Fibroblast of skin of abdomen (primary cell): ENCODE results near the gene MTMR12.
"Not testable (repeated sequence)": the region's sequence is repeated elsewhere in the genome, so short reads cannot be mapped to it uniquely, and the experiment has no call there.

Source experiments
- DNase-seq: peaks from one replicate; pipeline ENCODE4 v3.0.0-alpha.2; 2013

The MTMR12 gene

GRCh38 chr5:32297181-32298058 is 15.3 kb downstream of the MTMR12 start:
- DNase-seq, result no peak

DNA sequence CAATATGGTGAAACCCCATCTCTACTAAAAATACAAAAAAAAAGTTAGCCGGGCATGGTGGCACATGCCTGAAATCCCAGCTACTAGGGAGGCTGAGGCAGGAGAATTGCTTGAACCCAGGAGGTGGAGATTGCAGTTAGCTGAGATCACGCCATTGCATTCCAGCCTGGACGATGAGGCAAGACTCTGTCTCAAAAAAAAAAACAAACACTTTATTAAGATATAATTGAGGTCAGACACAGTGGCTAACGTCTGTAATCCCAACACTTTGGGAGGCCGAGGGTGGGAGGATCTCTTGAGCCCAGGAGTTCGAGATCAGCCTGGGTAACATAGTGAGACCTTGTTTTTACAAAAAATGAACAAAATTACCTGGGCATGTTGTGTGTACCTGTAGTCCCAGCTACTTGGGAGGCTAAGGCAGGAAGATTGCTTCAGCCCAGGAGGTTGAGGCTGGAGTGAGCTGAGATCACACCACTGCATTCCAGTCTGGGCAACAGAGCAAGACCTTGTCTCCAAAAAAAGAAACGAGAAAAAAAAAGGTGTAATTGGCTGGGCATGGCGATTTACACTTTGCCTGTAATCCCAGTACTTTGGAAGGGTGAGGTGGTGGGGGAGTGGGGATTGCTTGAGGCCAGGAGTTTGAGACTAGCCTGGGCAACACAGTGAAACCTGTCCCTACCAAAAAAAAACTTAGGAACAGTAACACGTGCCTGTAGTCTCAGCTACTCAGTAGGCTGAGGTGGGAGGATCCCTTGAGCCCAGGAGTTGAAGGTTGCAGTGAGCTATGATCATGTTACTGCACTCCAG is 16.6 kb downstream of the MTMR12 start:
- DNase-seq, result not testable (repeated sequence)

DNA sequence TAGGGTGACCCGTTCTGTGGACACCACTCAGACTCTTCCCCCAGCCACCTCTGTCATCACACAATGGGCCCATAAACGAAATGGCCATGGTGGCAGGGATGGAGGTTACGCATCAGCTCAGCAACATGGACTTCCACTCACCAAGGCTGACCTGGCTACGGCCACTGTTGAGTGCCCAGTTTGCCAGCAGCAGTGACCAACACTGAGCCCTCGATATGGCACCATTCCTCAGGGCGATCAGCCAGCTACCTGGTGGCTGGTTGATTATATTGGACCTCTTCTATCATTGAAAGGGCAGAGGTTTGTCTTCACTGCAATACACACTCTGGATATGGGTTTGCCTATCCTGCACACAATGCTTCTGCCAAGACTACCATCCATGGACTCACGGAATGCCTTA is 21.1 kb downstream of the MTMR12 start:
- DNase-seq, result no peak

DNA sequence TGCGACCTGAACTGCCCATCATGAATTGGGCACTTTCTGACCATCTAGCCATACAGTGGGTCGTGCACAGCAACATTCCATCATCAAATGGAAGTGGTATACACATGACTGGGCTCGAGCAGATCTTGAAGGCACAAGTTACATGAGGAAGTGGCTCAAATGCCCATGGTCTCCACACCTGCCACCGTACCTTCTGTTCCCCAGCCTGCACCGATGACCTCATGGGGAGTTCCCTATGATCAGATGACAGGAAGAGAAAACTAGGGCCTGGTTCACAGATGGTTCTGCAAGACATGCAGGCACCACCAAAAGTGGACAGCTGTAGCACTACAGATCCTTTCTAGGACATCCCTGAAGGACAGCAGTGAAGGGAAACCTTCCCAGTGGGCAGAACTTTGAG is 21.8 kb downstream of the MTMR12 start:
- DNase-seq, result no peak

DNA sequence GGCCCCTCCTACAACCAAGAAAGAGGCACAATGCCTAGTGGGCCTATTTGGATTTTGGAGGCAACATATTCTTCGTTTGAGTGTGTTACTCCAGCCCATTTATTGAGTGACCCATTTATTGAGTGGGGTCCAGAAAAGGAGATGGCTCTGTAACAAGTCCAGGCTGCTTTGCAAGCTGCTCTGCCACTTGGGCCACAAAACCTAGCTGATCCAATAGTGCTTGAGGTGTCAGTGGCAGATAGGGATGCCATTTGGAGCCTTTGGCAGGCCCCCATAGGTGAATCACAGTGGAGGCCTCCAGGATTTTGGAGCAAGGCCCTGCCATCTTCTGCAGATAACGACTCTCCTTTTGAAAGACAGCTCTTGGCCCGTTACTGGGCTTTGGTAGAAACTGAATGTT is 22.2 kb downstream of the MTMR12 start:
- not testable (repeated sequence) for DNase-seq

DNA sequence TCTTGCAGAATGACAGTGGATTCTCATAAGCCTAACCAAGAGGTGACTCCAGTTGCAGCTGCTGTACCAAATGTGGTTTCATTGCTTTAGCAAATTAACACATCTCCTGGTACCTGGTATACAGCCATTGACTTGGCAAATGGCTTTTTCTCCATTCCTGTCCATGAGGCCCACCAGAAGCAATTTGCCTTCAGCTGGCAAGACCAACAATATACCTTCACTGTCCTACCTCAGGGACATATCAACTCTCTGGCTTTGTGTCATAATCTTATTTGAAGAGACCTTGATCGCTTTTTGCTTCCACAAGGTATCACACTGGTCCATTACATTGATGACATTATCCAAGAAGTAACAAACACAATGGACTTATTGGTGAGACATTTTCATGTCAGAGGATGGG is 22.8 kb downstream of the MTMR12 start:
- not testable (repeated sequence) for DNase-seq

- not testable (repeated sequence) for DNase-seq
Measured at GRCh38 chr5:32288135-32288534, 24.6 kb downstream of the MTMR12 start.

GRCh38 chr5:32287525-32287924 is 25.2 kb downstream of the MTMR12 start:
- not testable (repeated sequence) for DNase-seq

- no peak for DNase-seq
Measured at GRCh38 chr5:32285510-32286138, 27.1 kb downstream of the MTMR12 start.

DNA sequence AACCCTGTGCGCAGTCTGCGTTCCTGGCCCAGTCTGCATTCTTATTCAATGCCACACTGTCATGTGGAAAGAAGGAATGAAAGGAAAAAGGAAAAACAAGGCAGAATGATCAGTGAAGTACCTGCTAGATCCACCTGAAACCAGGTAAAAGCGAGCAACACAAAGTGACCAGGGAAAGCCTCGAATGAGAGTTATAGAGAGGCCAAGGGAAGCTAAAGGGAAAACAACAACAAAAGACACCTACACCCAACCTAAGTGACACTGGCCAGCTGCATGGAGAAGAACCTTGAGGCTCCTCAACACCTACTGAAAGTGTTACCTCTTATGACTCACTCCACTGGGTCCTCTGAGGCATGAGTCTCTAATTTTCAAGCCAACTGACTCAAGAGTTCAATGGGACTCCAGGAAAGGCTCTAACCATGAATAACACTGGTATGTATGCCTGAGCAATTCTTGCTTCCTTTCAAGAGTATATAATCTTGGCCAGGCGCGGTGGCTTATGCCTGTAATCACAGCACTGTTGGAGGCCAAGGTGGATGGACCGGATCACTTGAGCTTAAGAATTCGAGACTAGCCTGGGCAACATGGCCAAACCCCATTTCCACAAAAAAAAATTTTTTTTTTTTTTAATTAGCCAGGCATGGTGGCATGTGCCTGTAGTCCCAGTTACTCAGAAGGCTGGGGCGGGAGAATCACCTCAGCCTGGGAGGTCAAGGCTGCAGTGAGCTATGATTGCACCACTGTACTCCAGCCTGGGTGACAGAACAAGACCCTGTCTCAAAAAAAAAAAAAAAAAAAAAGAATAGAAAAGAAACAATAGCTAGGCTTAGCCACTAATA is 29.0 kb downstream of the MTMR12 start:
- peak; percentile 30 for DNase-seq

- DNase-seq, result no peak
Measured at GRCh38 chr5:32283061-32283460, 29.7 kb downstream of the MTMR12 start.

- no peak for DNase-seq
Measured at GRCh38 chr5:32282633-32283032, 30.1 kb downstream of the MTMR12 start.

DNA sequence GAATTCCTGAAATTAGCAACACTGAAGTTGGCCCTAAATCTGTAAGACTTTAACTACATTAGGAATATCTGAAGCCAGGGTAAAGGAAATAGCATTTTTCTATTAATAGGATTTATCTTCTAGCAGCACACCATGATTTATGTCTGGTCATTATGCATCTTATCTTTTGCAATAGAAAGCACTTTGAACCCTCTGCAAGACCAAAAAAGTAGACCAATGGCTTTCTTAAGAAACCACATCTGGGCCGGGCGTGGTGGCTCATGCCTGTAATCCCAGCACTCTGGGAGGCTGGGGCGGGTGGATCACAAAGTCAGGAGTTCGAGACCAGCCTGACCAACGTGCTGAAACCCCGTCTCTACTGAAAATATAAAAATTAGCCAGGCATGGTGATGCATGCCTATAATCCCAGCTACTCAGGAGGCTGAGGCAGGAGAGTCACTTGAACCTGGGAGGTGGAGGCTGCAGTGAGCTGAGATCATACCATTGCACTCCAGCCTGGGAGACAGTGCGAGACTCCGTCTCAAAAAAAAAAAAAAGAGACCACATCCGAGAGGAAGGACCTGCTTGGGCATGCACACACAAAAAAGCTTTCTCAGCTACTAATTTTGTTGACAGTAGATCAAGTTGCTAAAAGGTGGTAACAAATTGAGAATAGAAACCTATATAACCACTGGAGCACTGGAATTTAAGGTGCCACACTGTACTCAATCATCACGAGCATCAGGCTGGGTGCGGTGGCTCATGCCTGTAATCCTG is 31.2 kb downstream of the MTMR12 start:
- DNase-seq, result not testable (repeated sequence)

DNA sequence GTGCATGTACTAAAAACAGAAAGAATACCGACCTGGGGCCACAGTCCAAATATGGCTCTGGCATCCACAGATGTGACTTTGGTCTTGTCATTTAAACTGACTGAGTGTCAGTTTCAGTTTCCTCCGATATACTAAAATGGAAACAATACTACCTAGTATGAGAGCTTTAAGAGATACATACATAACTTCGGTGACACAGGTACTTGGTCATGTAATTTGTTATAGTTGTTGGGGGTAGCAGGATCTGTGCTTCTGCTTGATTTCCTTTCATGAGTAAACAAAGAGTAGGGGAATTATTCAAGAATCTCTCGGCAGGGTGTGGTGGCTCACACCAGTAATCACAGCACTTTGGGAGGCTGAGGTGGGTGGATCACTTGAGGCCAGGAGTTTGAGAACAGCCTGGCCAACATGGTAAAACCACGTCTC is 32.1 kb downstream of the MTMR12 start:
- no peak for DNase-seq

GRCh38 chr5:32279786-32280185 is 33.0 kb downstream of the MTMR12 start:
- DNase-seq, result no peak

- DNase-seq, result no peak
Measured at GRCh38 chr5:32279223-32279622, 33.5 kb downstream of the MTMR12 start.

- DNase-seq, result no peak
Measured at GRCh38 chr5:32278406-32278805, 34.3 kb downstream of the MTMR12 start.

GRCh38 chr5:32277798-32278197 is 34.9 kb downstream of the MTMR12 start:
- DNase-seq, result no peak

- peak; percentile 44 for DNase-seq
Measured at GRCh38 chr5:32276173-32276853, 36.4 kb downstream of the MTMR12 start.

DNA sequence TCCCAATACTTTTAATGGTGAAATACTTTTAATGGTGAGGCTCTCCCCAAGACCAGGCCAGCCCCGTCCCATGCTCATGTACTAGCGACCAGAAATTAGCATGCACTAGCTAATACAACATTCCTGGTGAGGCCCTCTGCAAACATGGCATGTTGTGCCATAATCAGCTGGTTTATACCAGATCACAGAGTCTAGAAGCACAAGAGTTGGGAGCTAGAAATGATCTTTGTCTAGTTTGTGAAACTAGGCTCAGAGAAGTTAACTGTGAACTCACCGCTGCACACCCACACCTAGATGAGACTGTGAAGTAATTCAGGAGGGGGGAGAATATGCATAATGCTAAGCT is 37.4 kb downstream of the MTMR12 start:
- DNase-seq, result no peak
